ES-I3 (cell line): ENCODE data around the gene PCSK2.

Experiments
- H3K36me3 ChIP-seq: 2 replicates; pipeline ENCODE4 v1.6.1; 2013; ENCODE audit warnings: mild to moderate bottlenecking, low read length, control low read depth, moderate library complexity; ENCODE audit not compliant: insufficient read depth
- H3K4me1 ChIP-seq: 2 replicates; pipeline ENCODE4 v1.6.1; 2013; ENCODE audit warnings: mild to moderate bottlenecking, control low read depth, low read length; ENCODE audit not compliant: insufficient read depth
- H3K9ac ChIP-seq: 2 replicates; pipeline ENCODE4 v1.6.1; 2013; ENCODE audit warnings: low read depth, mild to moderate bottlenecking, low read length, moderate library complexity
- H3K9me3 ChIP-seq: 2 replicates; pipeline ENCODE4 v1.6.1; 2013; ENCODE audit warnings: mild to moderate bottlenecking, low read length, moderate library complexity; ENCODE audit not compliant: control insufficient read depth, insufficient read depth

PCSK2 gene

GRCh38 chr20:17339000-17339399 lies 112.2 kb downstream of the PCSK2 start:
- H3K9ac ChIP-seq: no peak overlapping the region

DNA sequence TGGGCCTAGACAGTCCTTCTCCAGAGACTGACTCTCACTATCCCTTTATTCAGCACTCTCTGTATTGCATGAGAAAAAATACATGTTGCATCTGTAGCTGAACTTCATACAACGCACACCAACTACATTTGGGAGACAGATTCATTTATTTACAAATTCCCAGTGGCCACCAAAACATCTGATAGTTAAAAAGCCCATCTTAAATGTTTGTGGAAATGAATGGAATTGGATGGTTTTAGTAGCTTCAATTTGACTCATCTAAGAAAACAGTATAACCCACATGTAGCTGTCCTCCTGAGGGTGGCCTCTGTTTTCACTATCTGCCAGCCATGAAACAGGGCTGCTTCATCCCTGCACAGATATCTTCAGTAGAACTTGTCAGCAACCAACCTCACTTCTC lies 116.3 kb downstream of the PCSK2 start:
- Histone ChIP-seq H3K36me3 (no peaks in the 10 kb centered on the region), H3K9ac (no peak overlapping the region), H3K9me3 (no peaks in the 10 kb centered on the region), H3K4me1 (no peaks in the 10 kb centered on the region)

More at GRCh38 chr20:17339000-17339399, 112.2 kb downstream of the PCSK2 start:
- Histone ChIP-seq H3K36me3 (no peaks in the 10 kb centered on the region), H3K9me3 (no peaks in the 10 kb centered on the region), H3K4me1 (no peaks in the 10 kb centered on the region)

- H3K4me1 ChIP-seq: no peaks in the 10 kb centered on the region
- H3K9me3 ChIP-seq: no peaks in the 10 kb centered on the region
- no peak overlapping the region for H3K9ac ChIP-seq
- no peaks in the 10 kb centered on the region for H3K36me3 ChIP-seq
Measured at GRCh38 chr20:17343656-17344452, 117.0 kb downstream of the PCSK2 start.

- Histone ChIP-seq H3K36me3 (no peaks in the 10 kb centered on the region), H3K9ac (no peak overlapping the region), H3K4me1 (no peaks in the 10 kb centered on the region), H3K9me3 (no peaks in the 10 kb centered on the region)
Measured at GRCh38 chr20:17344790-17345189, 118.0 kb downstream of the PCSK2 start.

GRCh38 chr20:17345321-17345720 lies 118.5 kb downstream of the PCSK2 start:
- Histone ChIP-seq H3K36me3 (no peaks in the 10 kb centered on the region), H3K4me1 (no peaks in the 10 kb centered on the region), H3K9ac (no peak overlapping the region), H3K9me3 (no peaks in the 10 kb centered on the region)

GRCh38 chr20:17350321-17350720 lies 123.5 kb downstream of the PCSK2 start:
- Histone ChIP-seq H3K9ac (no peak overlapping the region), H3K4me1 (no peaks in the 10 kb centered on the region), H3K36me3 (no peaks in the 10 kb centered on the region), H3K9me3 (no peaks in the 10 kb centered on the region)

GRCh38 chr20:17357238-17357637 lies 130.4 kb downstream of the PCSK2 start:
- Histone ChIP-seq H3K36me3 (no peaks in the 10 kb centered on the region), H3K9ac (no peak overlapping the region), H3K4me1 (no peaks in the 10 kb centered on the region), H3K9me3 (no peaks in the 10 kb centered on the region)

DNA sequence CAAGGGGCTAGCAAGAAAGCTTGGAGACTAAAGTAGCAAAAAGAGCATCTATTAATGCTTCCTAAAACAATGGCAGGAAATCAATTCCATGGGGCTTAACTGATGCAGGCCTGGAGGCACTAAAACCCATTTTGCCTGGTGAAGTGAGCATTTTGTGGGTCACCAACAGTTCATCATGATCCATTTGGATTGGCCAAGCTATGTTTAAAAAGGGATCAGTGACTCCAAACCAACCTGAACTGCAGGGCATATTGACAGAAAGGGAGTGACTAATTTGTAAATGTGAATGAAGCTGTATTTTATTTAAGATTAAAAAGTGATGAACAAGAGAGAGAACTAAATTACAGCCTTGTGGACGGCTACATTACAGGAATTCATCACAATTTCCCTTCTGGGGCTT lies 132.0 kb downstream of the PCSK2 start:
- no peaks in the 10 kb centered on the region for H3K9me3 ChIP-seq
- H3K36me3 ChIP-seq: no peaks in the 10 kb centered on the region
- H3K9ac ChIP-seq: no peak overlapping the region
- no peaks in the 10 kb centered on the region for H3K4me1 ChIP-seq

GRCh38 chr20:17364681-17365080 lies 137.8 kb downstream of the PCSK2 start:
- Histone ChIP-seq H3K4me1 (no peaks in the 10 kb centered on the region), H3K9ac (no peak overlapping the region), H3K9me3 (no peaks in the 10 kb centered on the region), H3K36me3 (no peaks in the 10 kb centered on the region)

GRCh38 chr20:17365831-17366230 lies 139.0 kb downstream of the PCSK2 start:
- no peaks in the 10 kb centered on the region for H3K9me3 ChIP-seq
- no peaks in the 10 kb centered on the region for H3K36me3 ChIP-seq
- no peak overlapping the region for H3K9ac ChIP-seq
- no peaks in the 10 kb centered on the region for H3K4me1 ChIP-seq

GRCh38 chr20:17369506-17369905 lies 142.7 kb downstream of the PCSK2 start:
- no peak overlapping the region for H3K9ac ChIP-seq
- H3K36me3 ChIP-seq: no peaks in the 10 kb centered on the region
- no peaks in the 10 kb centered on the region for H3K4me1 ChIP-seq
- no peaks in the 10 kb centered on the region for H3K9me3 ChIP-seq

DNA sequence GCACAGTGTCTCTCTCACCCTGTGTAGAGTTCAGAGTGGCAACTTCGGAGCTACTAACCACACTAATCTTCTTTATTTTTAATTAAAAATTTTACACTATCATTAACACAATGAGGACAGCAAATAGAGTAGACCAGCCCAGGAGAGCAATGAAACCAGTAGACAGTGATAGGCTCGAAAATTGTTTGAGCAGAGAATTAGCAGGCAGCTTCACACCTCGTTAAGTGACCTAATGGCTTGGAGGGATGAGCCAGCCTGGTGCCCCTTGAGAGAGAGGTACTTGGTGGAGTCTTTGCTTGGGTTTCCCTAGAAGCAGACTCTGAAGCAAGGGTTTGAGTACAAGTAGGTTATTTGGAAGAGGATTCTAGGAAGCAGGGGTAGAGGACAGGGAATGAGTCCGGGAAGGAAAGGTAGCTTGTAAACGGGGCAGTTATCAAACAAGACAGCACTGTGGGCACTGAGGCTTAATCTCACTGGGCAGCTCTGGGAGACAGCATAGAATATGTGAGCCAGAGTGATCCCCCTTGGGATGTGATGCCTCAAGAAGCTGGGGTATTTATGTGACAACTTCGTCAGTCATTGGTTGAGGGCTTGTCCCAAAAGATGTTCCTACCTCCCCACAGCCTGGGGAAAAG lies 146.1 kb downstream of the PCSK2 start:
- Histone ChIP-seq H3K4me1 (peaks cover 4% of the 10 kb centered on the region), H3K9me3 (no peaks in the 10 kb centered on the region), H3K36me3 (no peaks in the 10 kb centered on the region), H3K9ac (no peak overlapping the region)

- H3K9me3 ChIP-seq: no peaks in the 10 kb centered on the region
- no peak overlapping the region for H3K9ac ChIP-seq
- no peaks in the 10 kb centered on the region for H3K36me3 ChIP-seq
- peaks cover 4% of the 10 kb centered on the region for H3K4me1 ChIP-seq
Measured at GRCh38 chr20:17374086-17374485, 147.2 kb downstream of the PCSK2 start.

- no peaks in the 10 kb centered on the region for H3K36me3 ChIP-seq
- no peak overlapping the region for H3K9ac ChIP-seq
- no peaks in the 10 kb centered on the region for H3K9me3 ChIP-seq
- H3K4me1 ChIP-seq: peaks cover 4% of the 10 kb centered on the region
Measured at GRCh38 chr20:17376031-17376430, 149.2 kb downstream of the PCSK2 start.

- no peaks in the 10 kb centered on the region for H3K9me3 ChIP-seq
- no peak overlapping the region for H3K9ac ChIP-seq
- no peaks in the 10 kb centered on the region for H3K36me3 ChIP-seq
- H3K4me1 ChIP-seq: peaks cover 4% of the 10 kb centered on the region
Measured at GRCh38 chr20:17377231-17377630, 150.4 kb downstream of the PCSK2 start.
